ENCODE results near the gene RRAD.

GRCh38 chr16:66927918-66928649, 2.7 kb upstream of the RRAD start:
- TF ChIP-seq EZH2phosphoT487 (IDR thresholded peaks at IDR 0.05; ENCODE audit: borderline replicate concordance, low read length) (no peak), CTCF (IDR thresholded peaks at IDR 0.05; ENCODE audit: low read depth, low read length, poor library complexity, severe bottlenecking) (no peak)

Data from DOHH2 (cell line).